Body of pancreas (tissue), 4 donors: ENCODE measurements around the gene SULT1C4. TPM values are rescaled to one million over a fixed set of nuclear protein-coding genes. Genes with fewer than 3 reads are reported as not detected.

ENCODE experiments used
- ATAC-seq: fragments of 150-250 bp; one replicate; pipeline ENCODE4 v1.9.1; 2016
- DNase-seq, 4 donors: peaks; one replicate each; pipeline ENCODE4 v3.0.0-alpha.2; 2019
- H3K27ac ChIP-seq, 4 donors: fragments of 200-600 bp; sonication (generic); 1 replicate in 3 of 4; 2 replicates in 1 of 4; pipeline versions ENCODE4 v1.5.1 to v1.6.1; 2016 to 2019; ENCODE audit warnings: mild to moderate bottlenecking in 1 of 4, mixed read lengths in 1 of 4, moderate library complexity in 1 of 4
- H3K27me3 ChIP-seq, 2 donors: fragments of 200-600 bp; sonication (generic); one replicate each; pipeline ENCODE4 v1.6.0; 2016; ENCODE audit warnings: mild to moderate bottlenecking in 1 of 2
- H3K36me3 ChIP-seq, 2 donors: fragments of 200-600 bp; sonication (generic); replicated peaks in 1 of 2; 2 replicates each; pipeline ENCODE4 v1.5.1; 2016; ENCODE audit warnings: low read depth in 2 of 2; ENCODE audit not compliant: insufficient read depth in 1 of 2
- H3K4me1 ChIP-seq: fragments of 200-600 bp; sonication (generic); one replicate; pipeline ENCODE4 v1.6.0; 2016
- H3K4me3 ChIP-seq, 2 donors: fragments of 200-600 bp; sonication (generic); 1 replicate in 1 of 2; 2 replicates in 1 of 2; pipeline ENCODE4 v1.5.1; 2016 to 2019
- H3K9me3 ChIP-seq, 3 donors: fragments of 200-600 bp; sonication (generic); 1 replicate in 2 of 3; 2 replicates in 1 of 3; pipeline ENCODE4 v1.5.1; 2016
- CTCF ChIP-seq, 7 experiments: fragments of 450-650 bp in 4 of 7; fragments of 200-600 bp in 3 of 7; sonication (generic) in 3 of 7; IDR thresholded peaks; one replicate each; pipeline ENCODE4 v1.5.1; 2016 to 2019; ENCODE audit warnings: antibody characterized with exemption in 7 of 7
- POLR2A ChIP-seq, 3 donors: fragments of 450-650 bp; IDR thresholded peaks; one replicate each; pipeline ENCODE4 v1.6.1; 2016; ENCODE audit warnings: antibody characterized with exemption in 3 of 3, mild to moderate bottlenecking in 2 of 3
- WGBS, 2 donors: methylation state at CpG; one replicate each; pipeline ENCODE4 v1.1.5; 2017; 5-methylcytosine and 5-hydroxymethylcytosine counted together
- intact Hi-C: fragments of 100-400 bp; cut with DNase I; formaldehyde crosslinking; loops from one replicate; pipeline ENCODE4 v1.15.1; 2023
- total RNA-seq, 2 donors: library from RNA; depleted of rRNA; stranded (reverse); fragments of >200 nt; gene quantifications; one replicate each; pipeline ENCODE4 v1.1.0, GENCODE V29; 2016

The SULT1C4 gene
- total RNA-seq, 2 donors from 2014 or later, result 1.3 to 4.2 TPM

- 35 to 42% methylated on average over 2 of the region's 2 CpGs for WGBS, 2 donors
- DNase-seq (no peak), ATAC-seq (no peak)
- TF ChIP-seq POLR2A (IDR thresholded peaks at IDR 0.05) (no peak), CTCF (IDR thresholded peaks at IDR 0.05) (no peak)
- intact Hi-C loops, result no loop called here
- H3K27me3 ChIP-seq, result no peaks in the 10 kb centered on the region
- H3K4me3 ChIP-seq, result no peak overlapping the region
- H3K4me1 ChIP-seq, result no peaks in the 10 kb centered on the region
- no peaks in the 10 kb centered on the region for H3K36me3 ChIP-seq
- no peaks in the 10 kb centered on the region for H3K9me3 ChIP-seq
- no peak overlapping the region for H3K27ac ChIP-seq
Measured at GRCh38 chr2:108367561-108368175, 10.1 kb upstream of the SULT1C4 start.

- H3K4me1 ChIP-seq, result no peaks in the 10 kb centered on the region
- H3K9me3 ChIP-seq, result no peaks in the 10 kb centered on the region
- ATAC-seq (no peak), DNase-seq (no peak)
- H3K27me3 ChIP-seq, result no peaks in the 10 kb centered on the region
- WGBS, 2 donors, result 69 to 90% methylated on average over 2 of the region's 2 CpGs
- TF ChIP-seq CTCF (IDR thresholded peaks at IDR 0.05) (no peak), POLR2A (IDR thresholded peaks at IDR 0.05) (no peak)
- H3K36me3 ChIP-seq, result no peaks in the 10 kb centered on the region
- no peak overlapping the region for H3K4me3 ChIP-seq
- H3K27ac ChIP-seq, result no peak overlapping the region
- intact Hi-C loops, result no loop called here
Measured at GRCh38 chr2:108369153-108369552, 8.6 kb upstream of the SULT1C4 start.

GRCh38 chr2:108370080-108370479, 7.7 kb upstream of the SULT1C4 start:
- Histone ChIP-seq H3K9me3 (no peaks in the 10 kb centered on the region), H3K4me3 (no peak overlapping the region), H3K4me1 (no peaks in the 10 kb centered on the region), H3K27ac (no peak overlapping the region), H3K36me3 (no peaks in the 10 kb centered on the region), H3K27me3 (no peaks in the 10 kb centered on the region)
- WGBS, 2 donors, result 79 to 88% methylated on average over 2 of the region's 2 CpGs
- ATAC-seq (no peak), DNase-seq (no peak)
- TF ChIP-seq CTCF (IDR thresholded peaks at IDR 0.05), result no peak
- no peak for TF ChIP-seq POLR2A (IDR thresholded peaks at IDR 0.05)
- intact Hi-C loops, result no loop called here

- WGBS, 2 donors, result 87 to 94% methylated on average over 4 of the region's 4 CpGs
- Histone ChIP-seq H3K36me3 (no peaks in the 10 kb centered on the region), H3K27ac (no peak overlapping the region), H3K4me1 (peaks cover 9% of the 10 kb centered on the region), H3K27me3 (no peaks in the 10 kb centered on the region), H3K9me3 (no peaks in the 10 kb centered on the region), H3K4me3 (no peak overlapping the region)
- no peak for TF ChIP-seq POLR2A (IDR thresholded peaks at IDR 0.05)
- no peak for TF ChIP-seq CTCF (IDR thresholded peaks at IDR 0.05)
- ATAC-seq (no peak), DNase-seq (no peak)
- intact Hi-C loops, result no loop called here
Measured at GRCh38 chr2:108376774-108377173, 980 bp upstream of the SULT1C4 start.

GRCh38 chr2:108377401-108377800, 353 bp upstream of the SULT1C4 start:
- DNase-seq, result no peak
- peak overlapping the region in 2 of 4 donors; percentile 60 to 63 for H3K27ac ChIP-seq
- H3K4me1 ChIP-seq, result peaks cover 9% of the 10 kb centered on the region
- TF ChIP-seq POLR2A (IDR thresholded peaks at IDR 0.05) (no peak), CTCF (IDR thresholded peaks at IDR 0.05) (no peak)
- intact Hi-C loops, result no loop called here
- WGBS, 2 donors, result 12 to 14% methylated on average over 1 of the region's 1 CpG
- H3K4me3 ChIP-seq, result no peak overlapping the region
- no peaks in the 10 kb centered on the region for H3K9me3 ChIP-seq
- ATAC-seq, result peak; percentile 12
- no peaks in the 10 kb centered on the region for H3K36me3 ChIP-seq
- H3K27me3 ChIP-seq, result no peaks in the 10 kb centered on the region
